HL-60 (cell line): ENCODE measurements around the gene AP3M1.
A peak's percentile ranks its signal among the peaks of the same experiment; 100 is the strongest.

ENCODE experiments used
- DNase-seq, 2 experiments: peaks; one replicate each; pipeline ENCODE4 v3.0.0-alpha.2; 2010 to 2020; ENCODE audit warnings: low read depth in 1 of 2, low spot score in 1 of 2
- H3K27ac ChIP-seq: fragments of 250-450 bp; sonication (Bioruptor Pico); replicated peaks from 2 replicates; pipeline ENCODE4 v1.5.1; 2020; ENCODE audit warnings: mild to moderate bottlenecking, moderate library complexity
- H3K27me3 ChIP-seq: fragments of 250-450 bp; sonication (Bioruptor Pico); 2 replicates; pipeline ENCODE4 v1.5.1; 2021; ENCODE audit warnings: mild to moderate bottlenecking, moderate library complexity; ENCODE audit not compliant: insufficient read depth, poor library complexity, severe bottlenecking
- H3K4me3 ChIP-seq: replicated peaks from 2 replicates; pipeline ENCODE4 v1.5.1; 2011; ENCODE audit warnings: mild to moderate bottlenecking, control low read depth, low read length; ENCODE audit not compliant: insufficient read depth
- CTCF ChIP-seq: IDR thresholded peaks from one replicate; pipeline ENCODE4 v1.5.1; 2011; ENCODE audit warnings: low read length, control low read depth, inconsistent platforms; ENCODE audit not compliant: insufficient read depth
- GABPA ChIP-seq: IDR thresholded peaks from 2 replicates; pipeline ENCODE4 v1.6.1; 2012; ENCODE audit warnings: low read depth
- POLR2AphosphoS5 ChIP-seq: IDR thresholded peaks from 2 replicates; pipeline ENCODE4 v1.6.1; 2012; ENCODE audit warnings: low read depth
- REST ChIP-seq: IDR thresholded peaks from 2 replicates; pipeline ENCODE4 v1.6.1; 2012; ENCODE audit warnings: low read depth; ENCODE audit not compliant: insufficient replicate concordance
- SPI1 ChIP-seq: IDR thresholded peaks from 2 replicates; pipeline ENCODE4 v1.6.1; 2012; ENCODE audit warnings: low read depth, mild to moderate bottlenecking, borderline replicate concordance

Gene AP3M1

GRCh38 chr10:74104480-74104879 lies 46.1 kb downstream of the AP3M1 start:
- Histone ChIP-seq H3K27ac (no peak overlapping the region), H3K27me3 (no peaks in the 10 kb centered on the region), H3K4me3 (no peak overlapping the region)
- DNase-seq: no peak
- TF ChIP-seq SPI1: no peak
- TF ChIP-seq POLR2AphosphoS5: no peak
- no peak for TF ChIP-seq REST
- TF ChIP-seq CTCF: no peak
- TF ChIP-seq GABPA: no peak

- peak in 1 of 2 experiments; percentile 18 for DNase-seq
- TF ChIP-seq CTCF: peak; percentile 20
- TF ChIP-seq SPI1: no peak
- Histone ChIP-seq H3K4me3 (no peak overlapping the region), H3K27me3 (no peaks in the 10 kb centered on the region), H3K27ac (no peak overlapping the region)
These were observed 46.9 kb downstream of the AP3M1 start for GRCh38 chr10:74103560-74104258.

GRCh38 chr10:74099836-74100235 lies 50.8 kb downstream of the AP3M1 start:
- TF ChIP-seq POLR2AphosphoS5 (no peak), GABPA (no peak), REST (no peak), CTCF (no peak), SPI1 (no peak)
- DNase-seq: no peak
- no peak overlapping the region for H3K27ac ChIP-seq
- H3K27me3 ChIP-seq: no peaks in the 10 kb centered on the region
- H3K4me3 ChIP-seq: no peak overlapping the region

- H3K27ac ChIP-seq: no peak overlapping the region
- H3K4me3 ChIP-seq: no peak overlapping the region
- no peak for DNase-seq
- H3K27me3 ChIP-seq: no peaks in the 10 kb centered on the region
- TF ChIP-seq CTCF (no peak), REST (no peak)
These were observed 51.2 kb downstream of the AP3M1 start for GRCh38 chr10:74099420-74099819.
